Right lobe of liver (tissue), 4 donors: ENCODE measurements around the gene PKP4.

ENCODE experiments used
- CTCF ChIP-seq, 4 donors: fragments of 200-600 bp in 3 of 4; fragments of 450-650 bp in 1 of 4; IDR thresholded peaks; one replicate each; pipeline versions ENCODE4 v1.5.1 to v1.8.0; 2016 to 2022; ENCODE audit warnings: antibody characterized with exemption in 4 of 4, mild to moderate bottlenecking in 2 of 4
- POLR2A ChIP-seq: fragments of 450-650 bp; IDR thresholded peaks from one replicate; pipeline ENCODE4 v1.6.1; 2017; ENCODE audit warnings: antibody characterized with exemption, mild to moderate bottlenecking
- donor health status: DM: no; HTN: no; CAD: no.
- donor health status: DM: no; HTN: no; CAD: no.
- donor health status: DM: no; HTN: yes; CAD: no.

- TF ChIP-seq CTCF (IDR thresholded peaks at IDR 0.05): no peak
- no peak for TF ChIP-seq POLR2A
These were observed 76.3 kb downstream of the PKP4 start for GRCh38 chr2:158533009-158533408.
